ENCODE results near the gene LCN1.

The LCN1 gene

DNA sequence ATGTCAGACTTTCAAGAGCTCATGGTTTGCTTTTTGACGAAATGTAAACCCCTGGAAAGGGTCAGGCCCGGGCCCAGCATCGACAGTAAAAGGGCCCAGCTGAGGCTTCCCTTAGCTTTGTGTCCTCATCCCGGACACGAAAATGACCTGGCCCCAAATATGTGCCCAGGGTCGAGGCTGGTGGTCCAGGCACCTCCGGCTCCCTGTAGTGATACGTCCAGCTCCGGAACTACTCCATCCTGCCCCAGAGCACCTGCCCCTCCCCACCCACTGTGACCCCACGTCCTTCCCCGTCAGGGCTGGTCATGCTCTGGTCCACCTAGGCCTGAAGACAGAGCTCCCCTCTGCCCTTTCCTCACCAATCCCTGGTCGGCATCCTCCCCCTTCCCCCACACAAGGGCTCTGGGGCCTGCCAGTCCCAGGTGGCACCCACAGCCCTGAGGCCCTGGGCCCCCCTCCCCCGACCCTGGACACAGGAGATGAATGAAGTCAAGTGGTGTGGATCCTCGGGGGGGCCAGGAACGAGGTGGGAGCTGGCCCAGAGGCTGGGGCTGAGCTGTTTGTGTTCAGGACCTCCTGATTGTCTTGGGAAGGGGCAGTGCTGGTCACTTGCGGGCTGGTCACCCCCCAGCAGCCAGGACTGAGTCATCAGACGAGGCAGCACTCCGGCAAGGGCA, 30.9 kb downstream of the LCN1 start:
- no peaks in the 10 kb centered on the region for H4K20me1 ChIP-seq (ENCODE audit: control insufficient read depth, insufficient read depth, low read depth, low read length)
- H3F3A ChIP-seq (ENCODE audit: control insufficient read depth, insufficient read depth) = no peaks in the 10 kb centered on the region
- H3K27ac ChIP-seq (ENCODE audit: low read depth, low read length) = no peak overlapping the region
- H3K79me2 ChIP-seq (ENCODE audit: control insufficient read depth, low read length) = no peaks in the 10 kb centered on the region
- no peaks in the 10 kb centered on the region for H3K4me1 ChIP-seq (ENCODE audit: control insufficient read depth, low read length)
- no peaks in the 10 kb centered on the region for H3K36me3 ChIP-seq (ENCODE audit: control insufficient read depth, low read length)
- no peaks in the 10 kb centered on the region for H3K9me3 ChIP-seq (ENCODE audit: control insufficient read depth, insufficient read depth, low read length)
- H3K4me2 ChIP-seq (ENCODE audit: low read length) = no peak overlapping the region
- no peaks in the 10 kb centered on the region for H3K9me2 ChIP-seq (replicated peaks; ENCODE audit: control insufficient read depth, low read length)
- no peaks in the 10 kb centered on the region for H3K27me3 ChIP-seq (ENCODE audit: control insufficient read depth, low read length)
- TF ChIP-seq, protein P1, sequence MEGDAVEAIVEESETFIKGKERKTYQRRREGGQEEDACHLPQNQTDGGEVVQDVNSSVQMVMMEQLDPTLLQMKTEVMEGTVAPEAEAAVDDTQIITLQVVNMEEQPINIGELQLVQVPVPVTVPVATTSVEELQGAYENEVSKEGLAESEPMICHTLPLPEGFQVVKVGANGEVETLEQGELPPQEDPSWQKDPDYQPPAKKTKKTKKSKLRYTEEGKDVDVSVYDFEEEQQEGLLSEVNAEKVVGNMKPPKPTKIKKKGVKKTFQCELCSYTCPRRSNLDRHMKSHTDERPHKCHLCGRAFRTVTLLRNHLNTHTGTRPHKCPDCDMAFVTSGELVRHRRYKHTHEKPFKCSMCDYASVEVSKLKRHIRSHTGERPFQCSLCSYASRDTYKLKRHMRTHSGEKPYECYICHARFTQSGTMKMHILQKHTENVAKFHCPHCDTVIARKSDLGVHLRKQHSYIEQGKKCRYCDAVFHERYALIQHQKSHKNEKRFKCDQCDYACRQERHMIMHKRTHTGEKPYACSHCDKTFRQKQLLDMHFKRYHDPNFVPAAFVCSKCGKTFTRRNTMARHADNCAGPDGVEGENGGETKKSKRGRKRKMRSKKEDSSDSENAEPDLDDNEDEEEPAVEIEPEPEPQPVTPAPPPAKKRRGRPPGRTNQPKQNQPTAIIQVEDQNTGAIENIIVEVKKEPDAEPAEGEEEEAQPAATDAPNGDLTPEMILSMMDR (IDR thresholded peaks at IDR 0.05; ENCODE audit: low read depth, low read length, poor library complexity, severe bottlenecking) = no peak
- no peak for TF ChIP-seq EZH2phosphoT487 (IDR thresholded peaks at IDR 0.05; ENCODE audit: borderline replicate concordance, low read length)
- no peak overlapping the region for H3K4me3 ChIP-seq (ENCODE audit: low read length)

DNA sequence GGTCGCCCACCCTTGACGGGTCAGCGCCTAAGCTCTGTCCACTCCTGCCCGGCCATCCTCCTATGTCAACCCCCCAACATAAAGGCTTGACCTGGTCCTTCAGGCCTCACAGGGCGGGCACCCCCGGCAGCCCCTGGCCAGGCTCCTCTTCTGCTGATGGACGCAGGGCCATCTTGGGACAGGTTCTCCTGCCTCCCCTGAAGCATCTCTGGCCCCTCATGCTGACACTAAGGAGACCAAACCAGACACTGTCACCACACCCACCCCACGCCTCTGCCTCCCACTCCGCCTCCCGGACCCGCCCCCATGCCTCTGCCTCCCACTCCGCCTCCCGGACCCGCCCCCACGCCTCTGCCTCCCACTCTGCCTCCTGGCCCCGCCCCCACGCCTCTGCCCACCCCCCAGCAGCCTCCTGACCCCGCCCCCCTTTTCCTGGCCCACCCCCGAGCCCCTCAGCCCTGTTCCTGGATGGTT, 31.5 kb downstream of the LCN1 start:
- H3K4me1 ChIP-seq (ENCODE audit: control insufficient read depth, low read length) = no peaks in the 10 kb centered on the region
- no peak overlapping the region for H3K27ac ChIP-seq (ENCODE audit: low read depth, low read length)
- TF ChIP-seq EZH2phosphoT487 (IDR thresholded peaks at IDR 0.05; ENCODE audit: borderline replicate concordance, low read length) = no peak
- TF ChIP-seq, protein P1 (IDR thresholded peaks at IDR 0.05; ENCODE audit: low read depth, low read length, poor library complexity, severe bottlenecking) = no peak
- H3K27me3 ChIP-seq (ENCODE audit: control insufficient read depth, low read length) = no peaks in the 10 kb centered on the region
- no peaks in the 10 kb centered on the region for H4K20me1 ChIP-seq (ENCODE audit: control insufficient read depth, insufficient read depth, low read depth, low read length)
- H3K9me3 ChIP-seq (ENCODE audit: control insufficient read depth, insufficient read depth, low read length) = no peaks in the 10 kb centered on the region
- H3K9me2 ChIP-seq (replicated peaks; ENCODE audit: control insufficient read depth, low read length) = no peaks in the 10 kb centered on the region
- H3K79me2 ChIP-seq (ENCODE audit: control insufficient read depth, low read length) = no peaks in the 10 kb centered on the region
- no peaks in the 10 kb centered on the region for H3F3A ChIP-seq (ENCODE audit: control insufficient read depth, insufficient read depth)
- no peaks in the 10 kb centered on the region for H3K36me3 ChIP-seq (ENCODE audit: control insufficient read depth, low read length)
- no peak overlapping the region for H3K4me3 ChIP-seq (ENCODE audit: low read length)
- H3K4me2 ChIP-seq (ENCODE audit: low read length) = no peak overlapping the region

DNA sequence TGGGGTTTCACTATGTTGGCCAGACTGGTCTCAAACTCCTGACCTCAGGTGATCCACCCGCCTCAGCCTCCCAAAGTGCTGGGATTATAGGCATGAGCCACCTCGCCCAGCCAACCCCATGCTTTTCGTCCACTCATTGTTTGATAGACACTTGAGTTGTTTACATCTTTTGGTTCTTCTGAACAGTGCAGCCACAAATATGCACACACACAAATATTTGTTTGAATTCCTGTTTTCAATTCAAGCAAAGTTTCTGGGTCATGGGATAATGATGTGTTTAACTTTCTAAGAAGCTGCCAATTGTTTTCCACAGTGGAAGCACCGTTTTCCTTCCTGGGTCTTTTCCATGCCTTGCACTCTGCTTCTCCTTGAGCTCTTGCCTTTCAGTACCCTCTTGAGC, 33.5 kb downstream of the LCN1 start:
- no peaks in the 10 kb centered on the region for H3K79me2 ChIP-seq (ENCODE audit: control insufficient read depth, low read length)
- H3K36me3 ChIP-seq (ENCODE audit: control insufficient read depth, low read length) = no peaks in the 10 kb centered on the region
- H3K9me3 ChIP-seq (ENCODE audit: control insufficient read depth, insufficient read depth, low read length) = no peaks in the 10 kb centered on the region
- no peaks in the 10 kb centered on the region for H4K20me1 ChIP-seq (ENCODE audit: control insufficient read depth, insufficient read depth, low read depth, low read length)
- H3K4me3 ChIP-seq (ENCODE audit: low read length) = no peak overlapping the region
- H3K4me1 ChIP-seq (ENCODE audit: control insufficient read depth, low read length) = no peaks in the 10 kb centered on the region
- H3F3A ChIP-seq (ENCODE audit: control insufficient read depth, insufficient read depth) = no peaks in the 10 kb centered on the region
- TF ChIP-seq, protein P1 (IDR thresholded peaks at IDR 0.05; ENCODE audit: low read depth, low read length, poor library complexity, severe bottlenecking) = no peak
- no peak for TF ChIP-seq EZH2phosphoT487 (IDR thresholded peaks at IDR 0.05; ENCODE audit: borderline replicate concordance, low read length)
- H3K4me2 ChIP-seq (ENCODE audit: low read length) = no peak overlapping the region
- no peaks in the 10 kb centered on the region for H3K27me3 ChIP-seq (ENCODE audit: control insufficient read depth, low read length)
- H3K27ac ChIP-seq (ENCODE audit: low read depth, low read length) = no peak overlapping the region
- no peaks in the 10 kb centered on the region for H3K9me2 ChIP-seq (replicated peaks; ENCODE audit: control insufficient read depth, low read length)

All from DOHH2 (cell line).